ENCODE measurements around the gene TRAP1. TPM values are rescaled to one million over a fixed set of nuclear protein-coding genes. Genes with fewer than 3 reads are reported as not detected.

TRAP1 gene
- total RNA-seq, 1 experiment from 2014 or later = 382 TPM

GRCh38 chr16:3672571-3673041 lies 44.7 kb downstream of the TRAP1 start:
- ATAC-seq (no peak), DNase-seq (no peak)
- BruUV-seq (replicated peaks) = no TSS peak
- no peak overlapping the region for H2AFZ ChIP-seq (ENCODE audit: low read length)
- H3K27ac ChIP-seq (ENCODE audit: low read length) = no peak overlapping the region
- peaks cover 5% of the 10 kb centered on the region; the same call in 1 of the 2 replicates for H3K36me3 ChIP-seq (ENCODE audit: low read depth, low read length)
- ChIA-PET POLR2A (ENCODE audit: unreplicated experiment) (no interaction called here), CTCF (no interaction called here)
- TF ChIP-seq EZH2phosphoT487 (IDR thresholded peaks at IDR 0.05; ENCODE audit: borderline replicate concordance, low read length) = no peak
- TF ChIP-seq EZH2 (IDR thresholded peaks at IDR 0.05; ENCODE audit: low read length, unreplicated experiment) = no peak
- TF ChIP-seq CTCF (conservative IDR thresholded peaks at IDR 0.05; ENCODE audit: low read depth, low read length) = no peak
- no peaks in the 10 kb centered on the region for H3K9me2 ChIP-seq (replicated peaks; ENCODE audit: low read length)
- H4K20me1 ChIP-seq (ENCODE audit: low read length) = no peaks in the 10 kb centered on the region
- H3K4me3 ChIP-seq (ENCODE audit: low read length) = no peak overlapping the region
- H3K9me3 ChIP-seq (ENCODE audit: low read length) = no peaks in the 10 kb centered on the region
- H3K27me3 ChIP-seq (ENCODE audit: low read length) = no peaks in the 10 kb centered on the region
- H3K9ac ChIP-seq (ENCODE audit: low read length) = no peak overlapping the region
- H3K4me2 ChIP-seq (ENCODE audit: low read length) = no peak overlapping the region
- no peaks in the 10 kb centered on the region for H3K79me2 ChIP-seq (ENCODE audit: low read length)
- intact Hi-C loops (cut with micrococcal nuclease) = no loop called here
- H3K4me1 ChIP-seq (ENCODE audit: insufficient read depth, low read length) = no peaks in the 10 kb centered on the region
- H3F3A ChIP-seq (ENCODE audit: low read length, unreplicated experiment) = no peaks in the 10 kb centered on the region

- Histone ChIP-seq H2AFZ (ENCODE audit: low read length) (no peak overlapping the region), H3K9me2 (replicated peaks; ENCODE audit: low read length) (no peaks in the 10 kb centered on the region), H3K4me1 (ENCODE audit: insufficient read depth, low read length) (no peaks in the 10 kb centered on the region), H3K9me3 (ENCODE audit: low read length) (no peaks in the 10 kb centered on the region), H3K9ac (ENCODE audit: low read length) (no peak overlapping the region), H3K27ac (ENCODE audit: low read length) (no peak overlapping the region), H3K4me2 (ENCODE audit: low read length) (no peak overlapping the region), H3K27me3 (ENCODE audit: low read length) (no peaks in the 10 kb centered on the region), H4K20me1 (ENCODE audit: low read length) (no peaks in the 10 kb centered on the region), H3K79me2 (ENCODE audit: low read length) (no peaks in the 10 kb centered on the region), H3K36me3 (ENCODE audit: low read depth, low read length) (peaks cover 5% of the 10 kb centered on the region; the same call in 1 of the 2 replicates), H3K4me3 (ENCODE audit: low read length) (no peak overlapping the region), H3F3A (ENCODE audit: low read length, unreplicated experiment) (no peaks in the 10 kb centered on the region)
- ATAC-seq = no peak
- TF ChIP-seq EZH2 (IDR thresholded peaks at IDR 0.05; ENCODE audit: low read length, unreplicated experiment) (no peak), CTCF (conservative IDR thresholded peaks at IDR 0.05; ENCODE audit: low read depth, low read length) (no peak), EZH2phosphoT487 (IDR thresholded peaks at IDR 0.05; ENCODE audit: borderline replicate concordance, low read length) (no peak)
- CTCF ChIA-PET = no interaction called here
- DNase-seq = no peak
- intact Hi-C loops (cut with micrococcal nuclease) = no loop called here
- no TSS peak for BruUV-seq (replicated peaks)
- POLR2A ChIA-PET (ENCODE audit: unreplicated experiment) = no interaction called here
Measured at GRCh38 chr16:3671424-3671823, 45.9 kb downstream of the TRAP1 start.

- Histone ChIP-seq H3K9me3 (ENCODE audit: low read length) (no peaks in the 10 kb centered on the region), H3K4me2 (ENCODE audit: low read length) (no peak overlapping the region), H3K4me3 (ENCODE audit: low read length) (no peak overlapping the region), H3K27me3 (ENCODE audit: low read length) (no peaks in the 10 kb centered on the region), H2AFZ (ENCODE audit: low read length) (no peak overlapping the region), H3K27ac (ENCODE audit: low read length) (no peak overlapping the region), H4K20me1 (ENCODE audit: low read length) (no peaks in the 10 kb centered on the region), H3K79me2 (ENCODE audit: low read length) (no peaks in the 10 kb centered on the region), H3K4me1 (ENCODE audit: insufficient read depth, low read length) (no peaks in the 10 kb centered on the region), H3F3A (ENCODE audit: low read length, unreplicated experiment) (no peaks in the 10 kb centered on the region), H3K36me3 (ENCODE audit: low read depth, low read length) (peaks cover 5% of the 10 kb centered on the region; the same call in 1 of the 2 replicates), H3K9ac (ENCODE audit: low read length) (no peak overlapping the region), H3K9me2 (replicated peaks; ENCODE audit: low read length) (no peaks in the 10 kb centered on the region)
- ChIA-PET POLR2A (ENCODE audit: unreplicated experiment) (no interaction called here), CTCF (no interaction called here)
- ATAC-seq (no peak), DNase-seq (no peak)
- no TSS peak for BruUV-seq (replicated peaks)
- intact Hi-C loops (cut with micrococcal nuclease) = no loop called here
- TF ChIP-seq CTCF (conservative IDR thresholded peaks at IDR 0.05; ENCODE audit: low read depth, low read length) = no peak
- no peak for TF ChIP-seq EZH2 (IDR thresholded peaks at IDR 0.05; ENCODE audit: low read length, unreplicated experiment)
- no peak for TF ChIP-seq EZH2phosphoT487 (IDR thresholded peaks at IDR 0.05; ENCODE audit: borderline replicate concordance, low read length)
Measured at GRCh38 chr16:3670711-3671110, 46.6 kb downstream of the TRAP1 start.

Data from PC-3 (cell line).